ENCODE data around the gene SORL1.

The SORL1 gene

DNA sequence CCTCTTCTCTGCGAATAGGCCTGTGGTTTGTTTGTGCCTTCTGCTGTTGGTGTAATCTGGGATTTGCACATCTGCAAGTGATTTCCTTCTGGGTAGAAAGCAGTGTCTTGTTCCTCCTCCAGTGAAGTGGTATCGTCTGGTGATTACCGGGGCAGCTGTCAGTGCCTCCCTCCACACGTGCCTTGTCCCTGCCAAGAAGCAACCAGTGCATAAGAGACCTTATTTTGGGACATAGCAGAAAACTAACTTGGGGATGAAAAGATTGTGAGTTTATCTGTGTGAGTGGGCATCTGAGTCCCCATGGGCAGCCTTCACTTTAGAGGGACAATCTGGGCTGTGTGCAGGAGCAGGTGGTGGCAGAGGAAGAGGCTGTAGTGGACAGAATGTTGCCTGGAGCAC, 72.1 kb downstream of the SORL1 start:
- Histone ChIP-seq H3K27me3 (ENCODE audit: control insufficient read depth, insufficient read depth, low read length) (no peaks in the 10 kb centered on the region), H3K9ac (ENCODE audit: low read depth, low read length) (no peak overlapping the region), H3K27ac (ENCODE audit: low read depth, low read length) (no peak overlapping the region), H3K36me3 (ENCODE audit: control insufficient read depth, insufficient read depth, low read length) (peaks cover 59% of the 10 kb centered on the region), H3K4me1 (ENCODE audit: control insufficient read depth, insufficient read depth, low read length) (no peaks in the 10 kb centered on the region), H3K9me3 (ENCODE audit: control insufficient read depth, insufficient read depth, low read length) (no peaks in the 10 kb centered on the region), H3K4me3 (ENCODE audit: low read depth, low read length) (no peak overlapping the region)

DNA sequence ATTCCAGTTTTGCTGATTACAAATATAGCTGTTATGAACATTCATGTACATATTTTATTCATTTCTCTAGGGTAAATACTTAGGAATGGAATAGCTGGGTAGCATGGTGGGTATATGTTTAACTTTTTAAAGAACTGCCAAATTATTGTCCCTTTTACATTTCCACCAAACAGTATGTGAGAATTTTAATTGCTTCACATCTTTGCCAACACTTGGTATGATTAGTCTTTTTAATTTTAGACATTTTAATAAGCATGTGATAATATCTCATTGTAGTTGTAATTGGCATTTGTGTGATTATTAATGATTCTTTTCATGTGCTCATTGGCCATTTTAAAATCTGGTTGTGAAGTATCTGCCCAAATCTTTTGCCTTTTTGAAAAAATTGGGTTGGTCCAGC, 73.3 kb downstream of the SORL1 start:
- Histone ChIP-seq H3K4me1 (ENCODE audit: control insufficient read depth, insufficient read depth, low read length) (no peaks in the 10 kb centered on the region), H3K9ac (ENCODE audit: low read depth, low read length) (no peak overlapping the region), H3K27me3 (ENCODE audit: control insufficient read depth, insufficient read depth, low read length) (no peaks in the 10 kb centered on the region), H3K36me3 (ENCODE audit: control insufficient read depth, insufficient read depth, low read length) (peaks cover 52% of the 10 kb centered on the region), H3K27ac (ENCODE audit: low read depth, low read length) (no peak overlapping the region), H3K9me3 (ENCODE audit: control insufficient read depth, insufficient read depth, low read length) (no peaks in the 10 kb centered on the region), H3K4me3 (ENCODE audit: low read depth, low read length) (no peak overlapping the region)

DNA sequence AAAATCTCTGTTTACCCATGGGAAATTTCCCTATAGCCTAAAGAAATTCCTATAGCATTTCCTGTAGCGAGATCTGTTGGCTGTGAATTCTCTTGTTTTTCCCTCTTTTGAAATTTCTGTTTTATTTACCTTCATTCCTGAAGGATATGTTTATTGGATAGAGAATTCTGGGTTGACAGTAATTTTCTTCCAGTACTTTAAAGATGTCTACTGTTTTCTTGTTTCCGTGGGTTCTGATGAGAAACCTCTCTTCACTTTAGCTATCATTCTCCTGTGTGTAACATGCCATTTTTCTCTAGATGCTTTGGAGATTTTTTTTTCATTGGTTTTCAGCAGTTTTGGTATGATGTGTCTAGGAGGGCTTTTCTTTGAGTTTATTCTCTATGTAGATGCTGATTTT, 78.1 kb downstream of the SORL1 start:
- Histone ChIP-seq H3K4me3 (ENCODE audit: low read depth, low read length) (no peak overlapping the region), H3K36me3 (ENCODE audit: control insufficient read depth, insufficient read depth, low read length) (peaks cover 25% of the 10 kb centered on the region), H3K27me3 (ENCODE audit: control insufficient read depth, insufficient read depth, low read length) (no peaks in the 10 kb centered on the region), H3K9ac (ENCODE audit: low read depth, low read length) (no peak overlapping the region), H3K4me1 (ENCODE audit: control insufficient read depth, insufficient read depth, low read length) (no peaks in the 10 kb centered on the region), H3K27ac (ENCODE audit: low read depth, low read length) (no peak overlapping the region), H3K9me3 (ENCODE audit: control insufficient read depth, insufficient read depth, low read length) (no peaks in the 10 kb centered on the region)

DNA sequence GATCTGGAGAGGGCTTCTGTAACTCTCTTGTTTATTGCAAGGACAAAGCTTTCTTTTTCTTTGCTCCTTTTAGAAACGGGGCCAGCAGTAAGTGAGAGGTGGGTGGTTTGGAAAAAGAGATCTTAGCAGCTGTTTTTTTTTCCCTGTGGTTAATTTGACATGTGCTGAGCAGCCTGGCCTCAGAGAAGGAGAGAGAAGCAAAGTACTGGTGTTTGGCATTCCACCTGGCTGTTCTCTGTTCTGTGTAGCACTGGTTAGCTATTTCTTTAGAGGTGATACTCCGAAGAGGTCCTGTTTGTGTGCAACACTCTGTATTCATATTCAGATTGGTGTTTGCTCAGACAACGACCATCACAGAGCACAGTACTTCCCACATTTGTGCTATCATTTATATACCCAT, 81.5 kb downstream of the SORL1 start:
- Histone ChIP-seq H3K27ac (ENCODE audit: low read depth, low read length) (no peak overlapping the region), H3K9ac (ENCODE audit: low read depth, low read length) (no peak overlapping the region), H3K36me3 (ENCODE audit: control insufficient read depth, insufficient read depth, low read length) (peaks cover 30% of the 10 kb centered on the region), H3K4me3 (ENCODE audit: low read depth, low read length) (no peak overlapping the region), H3K4me1 (ENCODE audit: control insufficient read depth, insufficient read depth, low read length) (no peaks in the 10 kb centered on the region), H3K27me3 (ENCODE audit: control insufficient read depth, insufficient read depth, low read length) (no peaks in the 10 kb centered on the region), H3K9me3 (ENCODE audit: control insufficient read depth, insufficient read depth, low read length) (no peaks in the 10 kb centered on the region)

DNA sequence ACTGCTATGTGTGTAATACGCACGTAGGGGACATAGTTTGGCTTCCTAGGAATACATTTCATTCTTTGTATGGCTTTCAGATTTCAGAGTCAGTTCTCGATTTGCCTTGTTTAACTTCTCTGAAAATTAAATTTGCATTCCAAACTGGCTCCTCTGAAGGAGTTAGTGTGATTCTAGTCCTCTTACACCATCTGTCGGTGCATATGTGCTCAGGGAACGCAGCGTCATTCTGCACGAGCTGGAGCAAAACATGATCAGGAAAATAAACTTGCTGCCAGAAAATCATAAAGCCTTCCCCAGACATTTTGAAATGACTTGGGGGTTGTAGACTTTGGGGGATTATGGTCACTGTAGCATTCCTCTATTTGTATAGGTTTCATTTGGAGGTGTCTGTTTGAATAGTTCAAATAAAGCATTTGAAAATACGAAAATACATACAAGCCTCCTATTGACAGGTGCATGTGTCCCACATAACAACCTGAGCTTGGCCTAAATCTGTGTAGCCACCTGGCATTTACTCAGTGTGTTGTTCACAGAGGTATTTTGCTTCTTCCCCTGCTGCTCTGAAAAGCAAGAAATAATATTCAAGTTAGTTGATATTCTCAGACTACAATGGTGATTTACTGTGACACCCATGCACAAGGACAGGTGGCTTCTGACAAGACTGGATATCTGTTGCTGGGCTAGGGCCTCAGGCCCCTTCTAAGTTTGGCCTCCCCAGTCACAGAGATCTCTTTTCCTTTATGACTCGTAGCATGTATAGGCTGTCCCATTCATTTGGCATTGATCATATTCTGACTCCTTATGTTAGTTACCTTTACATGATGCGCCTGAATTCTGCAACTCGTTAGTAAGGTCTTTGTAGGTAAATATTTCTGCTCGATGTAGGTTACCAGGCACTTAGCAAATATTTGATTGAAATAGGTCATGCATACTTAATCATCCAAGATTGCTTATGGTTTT, 82.3 kb downstream of the SORL1 start:
- no peaks in the 10 kb centered on the region for H3K4me1 ChIP-seq (ENCODE audit: control insufficient read depth, insufficient read depth, low read length)
- H3K9ac ChIP-seq (ENCODE audit: low read depth, low read length): no peak overlapping the region
- H3K4me3 ChIP-seq (ENCODE audit: low read depth, low read length): no peak overlapping the region
- no peak overlapping the region for H3K27ac ChIP-seq (ENCODE audit: low read depth, low read length)
- H3K27me3 ChIP-seq (ENCODE audit: control insufficient read depth, insufficient read depth, low read length): no peaks in the 10 kb centered on the region
- H3K36me3 ChIP-seq (ENCODE audit: control insufficient read depth, insufficient read depth, low read length): peaks cover 26% of the 10 kb centered on the region
- H3K9me3 ChIP-seq (ENCODE audit: control insufficient read depth, insufficient read depth, low read length): no peaks in the 10 kb centered on the region

DNA sequence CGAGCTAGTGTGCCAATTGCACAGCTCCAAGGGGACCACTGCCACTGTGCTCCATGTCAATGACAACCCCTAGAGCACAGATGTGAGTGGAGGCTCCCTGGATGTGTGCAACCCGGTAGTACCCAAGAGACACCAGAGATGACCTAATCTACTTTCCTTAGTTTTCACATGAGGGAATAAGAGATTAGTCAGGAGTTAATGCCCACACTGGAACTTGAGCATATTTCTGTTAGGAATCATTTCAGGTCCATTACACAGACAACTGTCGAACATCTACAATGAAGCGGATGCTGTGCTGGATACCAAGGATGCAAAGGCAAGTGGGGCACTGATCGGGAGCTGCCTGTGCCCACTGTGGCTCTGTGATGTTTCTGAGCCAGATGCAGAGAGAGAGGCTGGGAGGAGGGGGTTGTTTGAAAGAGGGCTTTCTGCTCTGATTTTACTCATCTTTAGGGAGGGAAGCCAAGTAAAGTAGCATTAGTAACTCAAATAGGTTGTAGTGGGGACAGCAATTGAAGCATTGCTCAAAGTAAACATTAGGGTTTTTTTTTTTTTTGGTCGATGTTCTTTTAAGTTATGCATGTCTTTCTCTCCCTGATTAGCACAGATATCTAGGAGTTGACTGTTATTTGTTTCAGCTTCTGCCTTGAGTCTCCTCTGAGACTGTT, 83.1 kb downstream of the SORL1 start:
- Histone ChIP-seq H3K27ac (ENCODE audit: low read depth, low read length) (no peak overlapping the region), H3K9me3 (ENCODE audit: control insufficient read depth, insufficient read depth, low read length) (no peaks in the 10 kb centered on the region), H3K4me1 (ENCODE audit: control insufficient read depth, insufficient read depth, low read length) (no peaks in the 10 kb centered on the region), H3K27me3 (ENCODE audit: control insufficient read depth, insufficient read depth, low read length) (no peaks in the 10 kb centered on the region), H3K9ac (ENCODE audit: low read depth, low read length) (no peak overlapping the region), H3K36me3 (ENCODE audit: control insufficient read depth, insufficient read depth, low read length) (peaks cover 26% of the 10 kb centered on the region), H3K4me3 (ENCODE audit: low read depth, low read length) (no peak overlapping the region)

DNA sequence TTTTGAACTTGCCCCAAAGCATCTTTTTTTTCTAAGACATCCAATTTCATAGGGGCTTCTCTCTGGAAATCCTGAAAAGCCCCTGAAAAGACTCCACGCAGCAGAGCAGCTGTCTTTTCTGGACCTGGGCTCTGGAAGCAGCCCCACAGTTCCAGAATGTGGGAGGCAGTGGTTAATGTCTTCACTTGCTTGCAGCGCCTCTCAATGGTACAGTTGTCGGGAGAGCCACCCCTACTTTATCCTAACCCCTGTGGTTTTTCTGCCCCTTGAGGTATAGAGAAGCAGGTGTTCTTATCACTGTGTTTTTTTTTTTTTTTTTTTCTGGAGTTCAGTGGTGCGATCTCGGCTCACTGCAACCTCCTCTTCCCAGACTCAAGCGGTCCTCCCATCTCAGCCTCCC, 84.0 kb downstream of the SORL1 start:
- H3K27ac ChIP-seq (ENCODE audit: low read depth, low read length): no peak overlapping the region
- H3K9ac ChIP-seq (ENCODE audit: low read depth, low read length): no peak overlapping the region
- peaks cover 26% of the 10 kb centered on the region for H3K36me3 ChIP-seq (ENCODE audit: control insufficient read depth, insufficient read depth, low read length)
- H3K27me3 ChIP-seq (ENCODE audit: control insufficient read depth, insufficient read depth, low read length): no peaks in the 10 kb centered on the region
- no peaks in the 10 kb centered on the region for H3K9me3 ChIP-seq (ENCODE audit: control insufficient read depth, insufficient read depth, low read length)
- H3K4me1 ChIP-seq (ENCODE audit: control insufficient read depth, insufficient read depth, low read length): no peaks in the 10 kb centered on the region
- H3K4me3 ChIP-seq (ENCODE audit: low read depth, low read length): no peak overlapping the region

DNA sequence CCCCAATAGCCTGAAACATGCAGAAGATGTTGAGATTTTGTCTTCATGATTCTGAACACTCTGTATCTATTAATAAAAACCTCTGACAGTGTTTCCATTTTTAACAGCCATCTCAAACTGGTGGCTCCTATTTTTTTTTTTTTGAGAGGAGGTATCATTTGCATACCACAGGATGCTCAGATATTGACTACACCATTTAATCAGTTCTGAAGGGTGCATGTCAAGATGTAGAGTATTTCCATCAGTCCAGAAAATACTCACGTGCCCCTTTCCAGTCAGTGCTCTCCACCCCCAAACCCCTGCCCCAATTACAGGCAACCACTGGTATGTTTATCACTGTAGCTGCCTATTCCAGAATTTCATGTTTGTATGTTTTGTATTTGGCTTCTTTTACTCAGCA, 85.9 kb downstream of the SORL1 start:
- no peak overlapping the region for H3K27ac ChIP-seq (ENCODE audit: low read depth, low read length)
- no peaks in the 10 kb centered on the region for H3K9me3 ChIP-seq (ENCODE audit: control insufficient read depth, insufficient read depth, low read length)
- H3K27me3 ChIP-seq (ENCODE audit: control insufficient read depth, insufficient read depth, low read length): no peaks in the 10 kb centered on the region
- peaks cover 18% of the 10 kb centered on the region for H3K36me3 ChIP-seq (ENCODE audit: control insufficient read depth, insufficient read depth, low read length)
- no peak overlapping the region for H3K9ac ChIP-seq (ENCODE audit: low read depth, low read length)
- H3K4me1 ChIP-seq (ENCODE audit: control insufficient read depth, insufficient read depth, low read length): no peaks in the 10 kb centered on the region
- no peak overlapping the region for H3K4me3 ChIP-seq (ENCODE audit: low read depth, low read length)

DNA sequence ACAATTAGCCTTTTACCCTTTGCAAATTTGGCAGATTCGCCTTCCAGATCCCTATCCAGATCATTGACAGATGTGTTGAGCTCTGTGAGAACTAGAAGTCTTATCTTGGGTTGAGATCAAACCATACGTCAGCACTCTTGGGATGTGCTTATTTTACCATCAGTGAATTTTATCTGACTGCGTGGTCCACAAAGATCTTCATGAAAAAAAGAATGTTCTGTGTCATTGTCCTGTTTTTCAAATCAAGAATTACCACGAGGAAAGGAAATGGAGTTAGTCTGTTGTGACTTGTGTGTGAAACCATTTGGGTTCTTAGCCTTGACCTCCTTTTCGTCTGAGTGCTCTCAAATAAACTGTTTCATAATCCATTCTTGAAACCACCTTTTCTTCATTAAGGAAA, 86.9 kb downstream of the SORL1 start:
- Histone ChIP-seq H3K9ac (ENCODE audit: low read depth, low read length) (no peak overlapping the region), H3K27me3 (ENCODE audit: control insufficient read depth, insufficient read depth, low read length) (no peaks in the 10 kb centered on the region), H3K4me1 (ENCODE audit: control insufficient read depth, insufficient read depth, low read length) (no peaks in the 10 kb centered on the region), H3K9me3 (ENCODE audit: control insufficient read depth, insufficient read depth, low read length) (no peaks in the 10 kb centered on the region), H3K27ac (ENCODE audit: low read depth, low read length) (no peak overlapping the region), H3K4me3 (ENCODE audit: low read depth, low read length) (no peak overlapping the region), H3K36me3 (ENCODE audit: control insufficient read depth, insufficient read depth, low read length) (peaks cover 18% of the 10 kb centered on the region)

DNA sequence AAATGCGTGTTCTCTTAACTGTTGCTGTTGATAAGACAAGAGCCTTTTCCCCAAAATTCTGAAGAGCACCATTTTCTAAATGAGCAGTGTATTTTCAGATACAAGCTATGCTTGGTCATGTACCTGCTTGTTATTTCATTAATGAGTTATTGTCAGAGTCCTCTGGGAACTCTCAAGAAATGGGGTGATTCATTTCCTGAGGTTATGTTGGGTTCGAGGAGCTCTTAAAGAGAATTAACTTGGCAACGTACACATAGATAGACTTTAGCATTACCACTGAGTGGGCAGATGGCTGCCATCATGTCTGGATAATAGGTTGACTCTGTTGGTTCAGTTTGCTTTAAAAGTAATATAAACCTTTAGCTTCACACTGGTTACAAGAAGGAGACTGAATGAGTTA, 88.5 kb downstream of the SORL1 start:
- Histone ChIP-seq H3K27me3 (ENCODE audit: control insufficient read depth, insufficient read depth, low read length) (no peaks in the 10 kb centered on the region), H3K27ac (ENCODE audit: low read depth, low read length) (no peak overlapping the region), H3K4me1 (ENCODE audit: control insufficient read depth, insufficient read depth, low read length) (no peaks in the 10 kb centered on the region), H3K36me3 (ENCODE audit: control insufficient read depth, insufficient read depth, low read length) (peaks cover 27% of the 10 kb centered on the region), H3K4me3 (ENCODE audit: low read depth, low read length) (no peak overlapping the region), H3K9me3 (ENCODE audit: control insufficient read depth, insufficient read depth, low read length) (no peaks in the 10 kb centered on the region), H3K9ac (ENCODE audit: low read depth, low read length) (no peak overlapping the region)

DNA sequence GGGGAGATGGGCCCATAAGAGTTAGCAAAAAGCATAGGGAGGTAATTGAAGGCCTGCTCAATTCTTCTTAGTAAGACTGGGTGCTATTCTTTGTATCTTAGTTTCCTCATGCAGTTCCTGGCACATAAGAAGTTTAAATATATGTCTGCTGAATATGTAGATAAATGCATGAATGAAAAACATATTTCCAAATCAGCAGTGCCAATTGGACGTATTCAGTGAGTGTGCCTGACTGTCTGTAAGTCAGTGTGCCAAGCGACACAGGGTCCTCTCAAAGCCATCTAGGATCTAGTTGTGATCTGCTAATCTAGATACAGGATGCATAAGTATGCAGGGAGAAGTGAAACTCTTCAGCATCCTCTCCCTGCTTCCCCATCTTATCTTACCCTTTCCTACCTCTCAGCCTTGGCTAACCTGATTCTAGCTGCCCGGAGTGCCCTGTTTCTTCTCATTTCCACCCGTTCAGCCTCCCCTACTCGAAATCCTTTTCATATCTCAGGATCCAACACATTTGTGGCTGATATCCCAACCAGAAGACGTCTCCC, 91.8 kb downstream of the SORL1 start:
- Histone ChIP-seq H3K4me1 (ENCODE audit: control insufficient read depth, insufficient read depth, low read length) (no peaks in the 10 kb centered on the region; the same call in 1 of the 2 replicates), H3K4me3 (ENCODE audit: low read depth, low read length) (no peak overlapping the region), H3K36me3 (ENCODE audit: control insufficient read depth, insufficient read depth, low read length) (peaks cover 54% of the 10 kb centered on the region), H3K27me3 (ENCODE audit: control insufficient read depth, insufficient read depth, low read length) (no peaks in the 10 kb centered on the region), H3K9me3 (ENCODE audit: control insufficient read depth, insufficient read depth, low read length) (no peaks in the 10 kb centered on the region), H3K9ac (ENCODE audit: low read depth, low read length) (no peak overlapping the region), H3K27ac (ENCODE audit: low read depth, low read length) (no peak overlapping the region)

Data from HUES48 (cell line).